GM19324 (cell line): ENCODE data around the gene ZNRD2.
"Not testable (repeated sequence)": the region's sequence is repeated elsewhere in the genome, so short reads cannot be mapped to it uniquely, and the experiment has no call there.

Experiments used
- ATAC-seq: cut with Tn5 transposase; IDR thresholded peaks from one replicate; pipeline ENCODE4 v1.9.1; 2021; ENCODE audit warnings: mild to moderate bottlenecking, moderate library complexity; ENCODE audit not compliant: unreplicated experiment, low FRiP score

Gene ZNRD2

GRCh38 chr11:65554057-65554818 is 16.0 kb upstream of the ZNRD2 start:
- ATAC-seq = no peak

GRCh38 chr11:65554842-65555430 is 15.3 kb upstream of the ZNRD2 start:
- no peak for ATAC-seq

- ATAC-seq = no peak
Measured at GRCh38 chr11:65555693-65556231, 14.5 kb upstream of the ZNRD2 start.

- ATAC-seq = no peak
Measured at GRCh38 chr11:65556470-65557279, 13.6 kb upstream of the ZNRD2 start.

GRCh38 chr11:65557280-65558001 is 12.8 kb upstream of the ZNRD2 start:
- ATAC-seq = no peak

GRCh38 chr11:65558002-65558929 is 12.0 kb upstream of the ZNRD2 start, which contains the start of gene LTBP3:
Gene LTBP3, minus strand, starts transcription at chr11:65558359. Its CDS starts 400 bp downstream, at chr11:65557959.
- ATAC-seq = no peak

- ATAC-seq = no peak
Measured at GRCh38 chr11:65558930-65559509, 11.3 kb upstream of the ZNRD2 start.

- ATAC-seq = no peak
Measured at GRCh38 chr11:65559535-65559934, 10.7 kb upstream of the ZNRD2 start.

- no peak for ATAC-seq
Measured at GRCh38 chr11:65559951-65560537, 10.2 kb upstream of the ZNRD2 start.

GRCh38 chr11:65560555-65561418 is 9.5 kb upstream of the ZNRD2 start:
- no peak for ATAC-seq

GRCh38 chr11:65562020-65562419 is 8.3 kb upstream of the ZNRD2 start:
- ATAC-seq = no peak

- no peak for ATAC-seq
Measured at GRCh38 chr11:65562788-65563187, 7.5 kb upstream of the ZNRD2 start.

- ATAC-seq = no peak
Measured at GRCh38 chr11:65563601-65564000, 6.7 kb upstream of the ZNRD2 start.

- not testable (repeated sequence) for ATAC-seq
Measured at GRCh38 chr11:65564879-65565559, 5.3 kb upstream of the ZNRD2 start.

- ATAC-seq = no peak
Measured at GRCh38 chr11:65565624-65566453, 4.4 kb upstream of the ZNRD2 start.
